Measurements from ENCODE around the gene KLRF1. TPM values are rescaled to one million over a fixed set of nuclear protein-coding genes. Genes with fewer than 3 reads are reported as not detected.

The KLRF1 gene
- total RNA-seq, 6 experiments from 2014 or later: not detected

DNA sequence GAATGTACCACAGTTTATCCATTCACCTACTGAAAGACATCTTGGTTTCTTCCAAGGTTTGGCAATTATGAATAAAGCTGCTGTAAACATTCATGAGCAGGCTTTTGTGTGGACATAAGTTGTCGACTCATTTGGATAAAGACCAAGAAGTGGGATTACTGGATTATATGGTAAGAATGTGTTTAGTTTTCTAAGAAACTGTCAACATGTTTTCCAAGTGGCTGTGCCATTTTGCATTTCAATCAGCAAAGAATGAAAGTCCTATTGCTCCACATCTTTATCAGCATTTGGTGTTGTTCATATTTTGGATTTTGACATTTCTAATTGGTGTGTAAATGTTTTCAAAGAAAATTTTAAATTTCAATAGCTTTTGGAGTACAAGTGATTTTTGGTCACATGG lies 27.3 kb upstream of the KLRF1 start:
- DNase-seq: no peak
- Mint-ChIP-seq H3K27ac (no peak overlapping the region), H3K4me3 (no peak overlapping the region)

DNA sequence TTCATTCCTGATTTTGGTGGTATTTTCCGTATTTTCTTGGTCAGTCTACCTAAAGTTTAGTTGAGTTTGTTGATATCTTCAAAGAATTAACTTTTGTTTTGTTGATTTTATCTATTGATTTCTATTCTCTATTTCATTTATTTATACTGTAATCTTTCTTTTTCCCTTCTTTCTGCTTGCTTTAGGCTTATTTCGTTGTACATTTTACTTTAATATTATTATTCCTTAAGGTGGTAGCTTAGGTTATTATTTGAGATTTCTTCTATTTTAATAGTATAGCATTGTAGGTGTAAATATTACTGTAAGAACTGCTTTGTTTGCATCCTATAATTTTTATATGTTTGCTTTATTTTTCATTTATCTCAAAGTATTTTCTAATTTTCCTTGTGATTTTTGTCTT lies 21.4 kb upstream of the KLRF1 start:
- Mint-ChIP-seq H3K27ac (no peak overlapping the region), H3K9me3 (no peaks in the 10 kb centered on the region), H3K4me1 (ENCODE audit: low read depth) (no peaks in the 10 kb centered on the region), H3K4me3 (no peak overlapping the region), H3K36me3 (ENCODE audit: low read depth) (no peaks in the 10 kb centered on the region), H3K27me3 (ENCODE audit: insufficient read depth) (peaks cover 7% of the 10 kb centered on the region; the same call in 1 of the 2 replicates)
- no peak for DNase-seq
- TF ChIP-seq, protein P1, sequence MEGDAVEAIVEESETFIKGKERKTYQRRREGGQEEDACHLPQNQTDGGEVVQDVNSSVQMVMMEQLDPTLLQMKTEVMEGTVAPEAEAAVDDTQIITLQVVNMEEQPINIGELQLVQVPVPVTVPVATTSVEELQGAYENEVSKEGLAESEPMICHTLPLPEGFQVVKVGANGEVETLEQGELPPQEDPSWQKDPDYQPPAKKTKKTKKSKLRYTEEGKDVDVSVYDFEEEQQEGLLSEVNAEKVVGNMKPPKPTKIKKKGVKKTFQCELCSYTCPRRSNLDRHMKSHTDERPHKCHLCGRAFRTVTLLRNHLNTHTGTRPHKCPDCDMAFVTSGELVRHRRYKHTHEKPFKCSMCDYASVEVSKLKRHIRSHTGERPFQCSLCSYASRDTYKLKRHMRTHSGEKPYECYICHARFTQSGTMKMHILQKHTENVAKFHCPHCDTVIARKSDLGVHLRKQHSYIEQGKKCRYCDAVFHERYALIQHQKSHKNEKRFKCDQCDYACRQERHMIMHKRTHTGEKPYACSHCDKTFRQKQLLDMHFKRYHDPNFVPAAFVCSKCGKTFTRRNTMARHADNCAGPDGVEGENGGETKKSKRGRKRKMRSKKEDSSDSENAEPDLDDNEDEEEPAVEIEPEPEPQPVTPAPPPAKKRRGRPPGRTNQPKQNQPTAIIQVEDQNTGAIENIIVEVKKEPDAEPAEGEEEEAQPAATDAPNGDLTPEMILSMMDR (IDR thresholded peaks at IDR 0.05): no peak

More for the DNA sequence above, 27.3 kb upstream of the KLRF1 start:
- no peaks in the 10 kb centered on the region for H3K36me3 Mint-ChIP-seq (ENCODE audit: low read depth)
- peaks cover 2% of the 10 kb centered on the region for H3K4me1 Mint-ChIP-seq (ENCODE audit: low read depth)
- no peaks in the 10 kb centered on the region for H3K9me3 Mint-ChIP-seq
- TF ChIP-seq, protein P1 (IDR thresholded peaks at IDR 0.05): no peak
- peaks cover 3% of the 10 kb centered on the region; the same call in 1 of the 2 replicates for H3K27me3 Mint-ChIP-seq (ENCODE audit: insufficient read depth)

DNA sequence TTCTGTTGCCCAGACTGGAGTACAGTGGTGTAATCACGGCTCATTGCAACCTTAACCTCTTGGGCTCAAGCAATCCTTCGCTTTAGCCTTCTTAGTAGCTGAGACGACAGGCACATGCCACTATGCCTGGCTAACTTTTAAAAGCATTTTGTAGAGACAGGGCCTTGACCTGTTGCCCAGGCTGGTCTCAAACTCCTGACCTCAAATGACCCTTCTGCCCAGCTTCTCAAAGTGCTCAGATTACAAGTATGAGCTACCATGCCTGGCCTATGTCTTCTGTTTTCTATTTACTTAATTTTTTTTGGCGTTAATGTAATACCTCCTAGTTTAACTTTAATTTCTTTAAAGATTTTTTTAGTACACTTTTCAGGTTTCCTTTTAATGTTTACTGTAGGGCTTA lies 20.6 kb upstream of the KLRF1 start:
- Mint-ChIP-seq H3K27me3 (ENCODE audit: insufficient read depth) (peaks cover 7% of the 10 kb centered on the region; the same call in 1 of the 2 replicates), H3K4me1 (ENCODE audit: low read depth) (no peaks in the 10 kb centered on the region), H3K9me3 (no peaks in the 10 kb centered on the region), H3K4me3 (no peak overlapping the region), H3K36me3 (ENCODE audit: low read depth) (no peaks in the 10 kb centered on the region), H3K27ac (no peak overlapping the region)
- DNase-seq: no peak
- TF ChIP-seq, protein P1 (IDR thresholded peaks at IDR 0.05): no peak

DNA sequence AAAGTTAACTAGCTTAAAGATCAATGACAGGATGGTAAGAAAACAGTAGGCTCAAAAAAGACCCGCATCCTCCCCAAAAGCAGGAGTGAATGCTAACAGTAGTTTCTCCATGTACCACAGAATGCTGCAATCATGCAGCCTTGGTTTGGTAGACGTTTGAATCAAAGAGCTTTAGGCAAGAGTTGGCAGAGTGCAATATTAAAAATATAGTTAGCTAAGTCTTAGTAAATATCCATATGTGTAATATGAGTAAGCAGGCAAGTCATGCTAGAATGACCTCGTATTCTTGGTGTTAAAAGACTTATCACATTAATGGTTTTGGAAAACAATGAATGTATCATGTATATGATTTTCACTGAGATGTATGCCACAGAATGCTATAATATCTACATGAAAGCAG lies 18.8 kb upstream of the KLRF1 start:
- no peaks in the 10 kb centered on the region for H3K4me1 Mint-ChIP-seq (ENCODE audit: low read depth)
- no peaks in the 10 kb centered on the region for H3K9me3 Mint-ChIP-seq
- TF ChIP-seq, protein P1 (IDR thresholded peaks at IDR 0.05): no peak
- DNase-seq: no peak
- H3K36me3 Mint-ChIP-seq (ENCODE audit: low read depth): no peaks in the 10 kb centered on the region
- peaks cover 7% of the 10 kb centered on the region; the same call in 1 of the 2 replicates for H3K27me3 Mint-ChIP-seq (ENCODE audit: insufficient read depth)
- no peak overlapping the region for H3K27ac Mint-ChIP-seq
- no peak overlapping the region for H3K4me3 Mint-ChIP-seq

DNA sequence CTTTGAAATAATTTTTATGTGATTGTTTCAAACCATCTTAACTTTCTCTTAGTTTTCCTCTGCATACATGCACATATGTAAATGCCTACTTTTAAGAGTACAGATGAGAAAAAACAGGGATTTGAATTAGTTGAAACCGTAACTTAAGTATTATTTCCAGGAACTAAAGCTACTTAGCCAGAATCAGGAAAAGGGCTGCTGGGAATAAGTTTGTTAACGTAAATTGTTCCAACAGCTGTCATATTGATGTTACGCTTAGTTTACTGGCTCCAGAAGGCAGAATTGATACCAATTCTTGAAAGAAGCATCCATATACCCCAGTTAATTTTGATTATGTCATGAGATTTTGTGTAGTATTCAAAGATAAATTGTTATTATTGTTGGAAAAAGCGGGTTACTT lies 17.9 kb upstream of the KLRF1 start:
- no peaks in the 10 kb centered on the region for H3K9me3 Mint-ChIP-seq
- H3K27me3 Mint-ChIP-seq (ENCODE audit: insufficient read depth): peaks cover 5% of the 10 kb centered on the region; the same call in 1 of the 2 replicates
- H3K36me3 Mint-ChIP-seq (ENCODE audit: low read depth): no peaks in the 10 kb centered on the region
- DNase-seq: no peak
- TF ChIP-seq, protein P1 (IDR thresholded peaks at IDR 0.05): no peak
- no peak overlapping the region for H3K27ac Mint-ChIP-seq
- H3K4me3 Mint-ChIP-seq: no peak overlapping the region
- no peaks in the 10 kb centered on the region for H3K4me1 Mint-ChIP-seq (ENCODE audit: low read depth)

DNA sequence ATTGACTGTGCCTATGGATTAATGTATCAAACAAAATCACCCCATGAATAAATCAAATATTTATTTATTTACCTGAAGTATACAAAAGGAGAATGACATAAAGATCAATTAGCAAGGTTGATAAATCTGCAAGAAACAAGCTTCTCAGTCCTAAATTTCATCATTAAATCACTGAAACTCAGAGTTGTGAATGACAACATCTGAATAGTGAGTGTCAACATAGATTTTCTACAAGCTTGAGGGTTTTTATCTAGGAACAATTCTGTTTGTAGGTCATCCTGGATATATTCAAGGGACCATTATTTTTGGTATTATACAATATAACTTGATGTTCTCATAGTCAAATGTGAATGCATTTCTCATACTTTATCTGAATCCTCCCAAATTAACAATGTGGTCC lies 17.4 kb upstream of the KLRF1 start:
- TF ChIP-seq, protein P1 (IDR thresholded peaks at IDR 0.05): no peak
- Mint-ChIP-seq H3K4me3 (no peak overlapping the region), H3K36me3 (ENCODE audit: low read depth) (no peaks in the 10 kb centered on the region), H3K4me1 (ENCODE audit: low read depth) (no peaks in the 10 kb centered on the region), H3K9me3 (no peaks in the 10 kb centered on the region), H3K27me3 (ENCODE audit: insufficient read depth) (peaks cover 5% of the 10 kb centered on the region; the same call in 1 of the 2 replicates), H3K27ac (no peak overlapping the region)
- DNase-seq: no peak

Measured in HFFc6 (cell line).